UCSD-AML1 (cell line): Measurements from ENCODE around the gene TMEM198.
A peak's percentile ranks its signal among the peaks of the same experiment; 100 is the strongest.

ENCODE experiments used
- DNase-seq: peaks from one replicate; lab custom pipeline; 2025; ENCODE audit not compliant: unreplicated experiment; lab: John Stamatoyannopoulos, UW

The TMEM198 gene

GRCh38 chr2:219508971-219509779, 34.7 kb upstream of the TMEM198 start:
- no peak for DNase-seq

GRCh38 chr2:219509780-219510511, 33.9 kb upstream of the TMEM198 start:
- peak; percentile 76 for DNase-seq

GRCh38 chr2:219510512-219511135, 33.2 kb upstream of the TMEM198 start:
- no peak for DNase-seq

- no peak for DNase-seq
Measured at GRCh38 chr2:219511547-219512325, 32.1 kb upstream of the TMEM198 start.

DNA sequence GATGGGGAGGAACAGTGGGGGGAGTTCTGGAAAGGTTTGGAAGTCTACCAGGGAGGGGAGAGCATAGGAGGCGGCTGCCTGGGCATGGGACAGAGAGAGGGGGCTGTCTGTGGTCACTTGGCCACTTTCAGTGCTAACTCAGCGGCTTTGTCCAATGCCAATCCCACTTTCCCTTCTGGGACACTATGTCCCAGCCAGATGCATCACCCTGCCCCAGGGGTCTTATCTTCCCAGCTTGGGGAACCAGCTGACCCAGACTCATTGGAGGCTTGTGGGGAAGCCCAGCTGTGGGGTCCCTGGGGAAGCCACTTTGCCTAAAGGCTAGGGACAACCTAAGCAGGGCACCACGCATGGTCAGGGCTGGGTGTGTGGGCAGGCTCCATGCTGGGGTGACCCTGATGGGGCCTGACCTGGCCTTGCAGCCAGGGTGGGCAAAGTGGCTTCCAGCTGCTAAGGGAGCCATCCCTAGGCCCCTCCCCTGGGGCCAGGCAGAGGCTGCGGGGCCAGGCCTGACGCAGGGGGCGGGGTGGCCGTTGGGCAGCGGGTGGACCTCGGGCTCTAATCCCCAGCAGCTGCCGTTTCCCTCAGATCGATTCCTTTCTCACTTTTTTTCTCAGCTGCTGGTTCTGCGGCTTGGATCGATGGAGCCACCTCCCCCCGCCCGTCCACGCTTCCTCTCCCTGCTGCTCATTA, 31.2 kb upstream of the TMEM198 start:
- no peak for DNase-seq

- no peak for DNase-seq
Measured at GRCh38 chr2:219513787-219514186, 30.0 kb upstream of the TMEM198 start.

- DNase-seq, result peak; percentile 63
Measured at GRCh38 chr2:219514196-219514761, 29.5 kb upstream of the TMEM198 start, which contains the start of gene ASIC4. ASIC4 (plus strand) TSS chr2:219514482; CDS start chr2:219514725, 243 bp downstream.

GRCh38 chr2:219514836-219515235, 29.0 kb upstream of the TMEM198 start:
- no peak for DNase-seq

DNA sequence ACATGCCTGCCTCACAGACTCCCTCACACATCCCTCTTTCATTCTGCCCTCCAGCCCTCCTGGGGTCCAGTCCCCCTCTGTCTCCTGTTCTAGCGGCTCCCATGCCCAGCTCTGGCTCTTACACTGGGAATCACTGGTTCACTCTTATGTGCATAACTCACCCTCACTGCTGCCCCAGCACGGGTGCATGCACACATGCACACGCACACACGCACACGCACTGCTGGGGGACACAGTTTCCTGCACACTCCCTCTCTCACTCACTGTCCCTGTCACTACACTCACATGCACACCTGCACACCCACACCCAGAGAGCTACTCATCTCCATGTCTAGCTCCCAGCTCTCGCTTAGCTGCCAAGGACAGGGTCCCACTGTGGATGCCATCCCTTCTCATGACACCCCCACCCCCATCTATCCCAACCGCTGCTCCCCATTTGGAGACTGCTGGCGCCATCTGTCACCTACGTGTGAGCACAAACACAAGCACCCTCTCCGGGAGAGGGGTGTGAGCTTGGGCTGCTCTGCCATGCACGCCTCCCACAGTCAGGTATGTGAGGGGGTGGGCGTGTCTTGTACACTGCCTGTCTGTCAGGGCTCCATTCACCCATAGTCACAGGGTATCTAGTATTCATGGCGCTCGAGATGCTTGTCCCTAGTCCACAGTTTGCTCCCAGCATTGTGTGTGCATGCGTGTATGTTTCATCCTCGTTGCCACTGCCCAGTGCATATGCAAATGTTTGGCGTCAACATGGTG, 27.8 kb upstream of the TMEM198 start:
- no peak for DNase-seq

- no peak for DNase-seq
Measured at GRCh38 chr2:219516888-219517287, 26.9 kb upstream of the TMEM198 start.

GRCh38 chr2:219517954-219518778, 25.7 kb upstream of the TMEM198 start:
- DNase-seq, result no peak

- no peak for DNase-seq
Measured at GRCh38 chr2:219519526-219519916, 24.3 kb upstream of the TMEM198 start.

DNA sequence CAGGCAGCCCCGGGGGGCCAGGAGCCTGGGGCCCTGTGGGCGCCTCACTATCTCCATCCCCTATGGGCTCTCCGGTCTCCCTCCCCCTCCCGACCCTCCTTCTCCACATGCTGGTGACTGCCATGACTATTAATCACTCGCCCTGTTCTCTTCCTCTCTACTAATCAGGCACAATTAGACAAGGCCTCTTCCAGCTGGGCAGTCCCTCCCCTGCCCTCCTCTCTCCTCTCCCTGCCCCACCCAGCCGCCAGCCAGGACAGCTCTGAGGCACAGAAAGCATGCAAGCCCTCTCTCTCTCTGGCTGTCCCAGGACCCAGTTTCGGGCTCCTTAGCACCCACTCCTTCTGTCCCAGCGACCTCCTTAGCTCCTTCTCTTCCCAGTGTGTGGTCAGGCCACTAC, 23.7 kb upstream of the TMEM198 start:
- no peak for DNase-seq

- DNase-seq, result peak; percentile 58
Measured at GRCh38 chr2:219521066-219521880, 22.6 kb upstream of the TMEM198 start.

GRCh38 chr2:219522111-219523030, 21.5 kb upstream of the TMEM198 start:
- DNase-seq, result no peak

- no peak for DNase-seq
Measured at GRCh38 chr2:219523031-219523671, 20.7 kb upstream of the TMEM198 start.
